Measurements from ENCODE around the gene DTX4.

The DTX4 gene

DNA sequence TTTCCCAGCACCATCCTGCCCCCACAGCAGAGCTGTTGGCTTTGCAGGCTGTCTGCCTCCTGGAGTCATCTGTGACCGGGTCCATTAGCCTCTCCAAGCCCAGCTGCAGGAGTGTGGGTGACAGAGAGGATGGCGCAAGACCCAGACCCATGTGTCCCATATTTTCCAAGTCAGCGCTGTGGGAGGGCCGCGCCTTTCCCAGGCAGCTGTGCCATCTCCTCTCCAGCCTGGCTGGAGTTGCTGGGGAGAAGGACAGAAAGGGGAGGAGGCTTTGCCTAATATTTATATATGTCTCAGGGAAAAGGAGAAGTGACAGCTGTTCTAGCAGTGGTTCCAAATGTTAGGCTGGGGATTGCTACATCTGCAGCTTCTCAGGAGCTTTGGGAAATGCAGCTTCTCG lies 15.7 kb downstream of the DTX4 start:
- intact Hi-C loops (cut with DNase I; ENCODE audit: low total_unique reads), result no loop called here
- Histone ChIP-seq H3K4me3 (no peak overlapping the region), H3K27me3 (no peaks in the 10 kb centered on the region), H3K36me3 (peaks cover 0 to 32% (median 0%) of the 10 kb centered on the region in 3 donors), H3K9me3 (no peaks in the 10 kb centered on the region), H3K4me1 (peaks cover 0 to 4% (median 0%) of the 10 kb centered on the region in 4 donors), H3K27ac (no peak overlapping the region)
- no peak for TF ChIP-seq CTCF (IDR thresholded peaks at IDR 0.05)
- DNase-seq, result no peak

- Histone ChIP-seq H3K9me3 (no peaks in the 10 kb centered on the region), H3K27me3 (no peaks in the 10 kb centered on the region), H3K36me3 (peaks cover 0 to 41% (median 0%) of the 10 kb centered on the region in 3 donors), H3K27ac (no peak overlapping the region), H3K4me1 (peaks cover 0 to 4% (median 0%) of the 10 kb centered on the region in 4 donors), H3K4me3 (no peak overlapping the region)
- no peak for DNase-seq
- TF ChIP-seq CTCF (IDR thresholded peaks at IDR 0.05), result no peak
- intact Hi-C loops (cut with DNase I; ENCODE audit: low total_unique reads), result no loop called here
Measured at GRCh38 chr11:59188954-59189353, 17.0 kb downstream of the DTX4 start.

GRCh38 chr11:59189986-59190385 lies 18.1 kb downstream of the DTX4 start:
- TF ChIP-seq CTCF (IDR thresholded peaks at IDR 0.05), result no peak
- no peaks in the 10 kb centered on the region for H3K27me3 ChIP-seq
- H3K9me3 ChIP-seq, result no peaks in the 10 kb centered on the region
- intact Hi-C loops (cut with DNase I; ENCODE audit: low total_unique reads), result no loop called here
- H3K27ac ChIP-seq, result no peak overlapping the region
- H3K36me3 ChIP-seq, result peaks cover 0 to 42% (median 0%) of the 10 kb centered on the region in 3 donors
- DNase-seq, result no peak
- H3K4me1 ChIP-seq, result peaks cover 0 to 4% (median 0%) of the 10 kb centered on the region in 4 donors
- no peak overlapping the region for H3K4me3 ChIP-seq

DNA sequence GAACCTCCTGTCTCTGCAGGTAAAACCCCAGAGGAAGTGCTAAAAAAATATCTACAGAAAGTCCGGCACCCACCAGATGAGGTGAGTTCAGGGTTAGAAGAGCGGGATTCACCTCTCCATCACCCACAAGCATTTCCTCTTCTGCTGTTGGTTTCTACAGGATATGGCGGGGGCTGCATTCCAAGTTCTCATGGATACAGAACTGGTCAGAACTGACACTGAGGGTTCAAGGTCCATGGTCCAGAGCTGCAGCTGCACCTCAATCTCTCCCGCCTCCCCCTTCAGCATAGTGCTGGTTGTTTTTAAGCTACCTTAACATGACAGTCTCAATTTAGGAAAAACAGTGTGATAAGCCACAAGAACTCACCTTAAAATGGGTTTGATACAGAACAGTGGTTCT lies 19.2 kb downstream of the DTX4 start:
- TF ChIP-seq CTCF (IDR thresholded peaks at IDR 0.05), result no peak
- H3K4me3 ChIP-seq, result no peak overlapping the region
- H3K4me1 ChIP-seq, result peaks cover 0 to 4% (median 0%) of the 10 kb centered on the region in 4 donors
- no peak overlapping the region for H3K27ac ChIP-seq
- no peaks in the 10 kb centered on the region for H3K27me3 ChIP-seq
- no peaks in the 10 kb centered on the region for H3K9me3 ChIP-seq
- H3K36me3 ChIP-seq, result peaks cover 0 to 42% (median 0%) of the 10 kb centered on the region in 3 donors
- intact Hi-C loops (cut with DNase I; ENCODE audit: low total_unique reads), result no loop called here
- no peak for DNase-seq

DNA sequence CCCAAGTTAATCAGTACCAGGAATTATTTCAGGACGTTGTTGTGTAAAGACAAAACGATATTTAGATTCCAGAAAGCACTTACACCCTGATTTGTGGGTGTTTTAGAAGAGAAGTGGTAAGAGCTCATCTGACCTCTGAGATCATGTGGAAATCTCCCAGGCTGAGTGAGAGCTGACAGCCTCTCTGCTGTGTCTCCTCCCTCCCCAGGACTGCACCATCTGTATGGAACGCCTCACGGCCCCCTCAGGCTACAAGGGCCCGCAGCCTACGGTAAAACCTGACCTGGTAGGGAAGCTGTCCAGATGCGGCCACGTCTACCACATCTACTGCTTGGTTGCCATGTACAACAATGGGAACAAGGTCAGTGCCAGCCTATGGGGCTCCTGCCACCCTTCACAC lies 20.0 kb downstream of the DTX4 start:
- Histone ChIP-seq H3K36me3 (peaks cover 0 to 42% (median 0%) of the 10 kb centered on the region in 3 donors), H3K4me1 (no peaks in the 10 kb centered on the region), H3K27ac (no peak overlapping the region), H3K9me3 (no peaks in the 10 kb centered on the region), H3K27me3 (no peaks in the 10 kb centered on the region), H3K4me3 (no peak overlapping the region)
- intact Hi-C loops (cut with DNase I; ENCODE audit: low total_unique reads), result no loop called here
- DNase-seq, result no peak
- TF ChIP-seq CTCF (IDR thresholded peaks at IDR 0.05), result no peak

GRCh38 chr11:59192446-59193020 lies 20.6 kb downstream of the DTX4 start:
- H3K27me3 ChIP-seq, result no peaks in the 10 kb centered on the region
- TF ChIP-seq CTCF (IDR thresholded peaks at IDR 0.05), result no peak
- no peak for DNase-seq
- no peak overlapping the region for H3K4me3 ChIP-seq
- peaks cover 0 to 42% (median 0%) of the 10 kb centered on the region in 3 donors for H3K36me3 ChIP-seq
- no peaks in the 10 kb centered on the region for H3K9me3 ChIP-seq
- H3K27ac ChIP-seq, result no peak overlapping the region
- intact Hi-C loops (cut with DNase I; ENCODE audit: low total_unique reads), result no loop called here
- H3K4me1 ChIP-seq, result peaks cover 0 to 3% (median under 1%) of the 10 kb centered on the region in 4 donors

All from tibial artery (tissue), 4 donors.